HG03103 (cell line): ENCODE results near the gene ATRNL1.

Experiments
- ATAC-seq: cut with Tn5 transposase; IDR thresholded peaks from one replicate; pipeline ENCODE4 v1.9.1; 2021; ENCODE audit warnings: low read depth; ENCODE audit not compliant: unreplicated experiment

Gene ATRNL1

DNA sequence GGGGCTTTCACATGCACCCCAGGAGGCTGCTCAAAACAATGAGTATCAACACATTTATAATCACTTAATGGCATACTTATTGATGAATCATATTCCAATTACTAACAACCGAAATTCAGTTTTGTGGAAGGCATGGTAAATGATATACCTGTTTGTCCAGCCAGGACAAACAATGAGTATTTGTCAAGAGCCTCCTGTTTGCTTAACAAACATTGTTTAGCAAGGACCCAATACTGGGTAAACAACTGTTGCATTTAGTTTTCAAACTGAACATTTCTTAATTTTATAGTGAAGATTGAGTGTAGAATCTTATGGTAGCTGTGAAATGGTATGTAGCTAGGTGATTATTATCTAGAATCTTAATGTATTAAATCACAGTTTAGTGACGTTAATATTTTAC is 473.7 kb downstream of the ATRNL1 start:
- ATAC-seq: no peak

GRCh38 chr10:115572740-115573455 is 479.7 kb downstream of the ATRNL1 start:
- no peak for ATAC-seq

- no peak for ATAC-seq
Measured at GRCh38 chr10:115580239-115580638, 487.1 kb downstream of the ATRNL1 start.

DNA sequence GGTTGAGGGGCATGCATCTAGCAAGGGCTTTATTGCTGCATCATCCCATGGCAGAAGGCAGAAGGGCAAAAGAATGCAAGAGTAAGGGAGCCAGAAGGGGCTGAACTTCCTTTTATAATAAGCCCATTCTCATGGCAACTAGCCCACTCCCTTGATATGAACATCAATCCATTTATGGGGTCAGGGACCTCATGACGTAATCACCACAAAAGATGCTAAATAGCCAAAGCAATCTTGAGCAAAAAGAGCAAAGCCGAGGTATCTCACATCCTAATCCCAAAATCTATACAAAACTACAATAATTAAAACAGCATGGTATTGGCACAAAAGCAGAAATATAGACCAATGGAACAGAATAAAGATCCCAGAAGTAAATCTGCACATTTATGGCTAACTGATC is 499.9 kb downstream of the ATRNL1 start:
- ATAC-seq: no peak

- no peak for ATAC-seq
Measured at GRCh38 chr10:115604627-115605026, 511.5 kb downstream of the ATRNL1 start.

- no peak for ATAC-seq
Measured at GRCh38 chr10:115606086-115606485, 512.9 kb downstream of the ATRNL1 start.

GRCh38 chr10:115606741-115607140 is 513.6 kb downstream of the ATRNL1 start:
- no peak for ATAC-seq

DNA sequence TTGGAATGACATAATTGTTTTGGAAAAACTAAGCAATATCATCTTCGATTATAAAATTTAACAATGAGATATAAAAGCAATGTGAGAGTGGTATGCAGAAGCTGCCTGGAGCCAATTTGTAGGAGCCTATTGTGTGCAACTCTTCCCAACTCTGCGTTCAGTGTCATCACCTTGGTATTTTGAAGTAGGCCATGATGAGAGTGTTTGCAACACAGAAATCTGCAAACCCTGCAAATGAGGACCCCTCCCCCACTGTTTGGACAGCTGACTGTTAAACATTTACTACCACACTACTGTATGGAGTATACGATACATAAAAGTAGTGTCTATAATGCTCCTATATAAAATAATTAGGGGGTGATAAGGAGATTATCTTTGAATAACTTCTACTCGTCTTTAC is 531.3 kb downstream of the ATRNL1 start:
- ATAC-seq: no peak

DNA sequence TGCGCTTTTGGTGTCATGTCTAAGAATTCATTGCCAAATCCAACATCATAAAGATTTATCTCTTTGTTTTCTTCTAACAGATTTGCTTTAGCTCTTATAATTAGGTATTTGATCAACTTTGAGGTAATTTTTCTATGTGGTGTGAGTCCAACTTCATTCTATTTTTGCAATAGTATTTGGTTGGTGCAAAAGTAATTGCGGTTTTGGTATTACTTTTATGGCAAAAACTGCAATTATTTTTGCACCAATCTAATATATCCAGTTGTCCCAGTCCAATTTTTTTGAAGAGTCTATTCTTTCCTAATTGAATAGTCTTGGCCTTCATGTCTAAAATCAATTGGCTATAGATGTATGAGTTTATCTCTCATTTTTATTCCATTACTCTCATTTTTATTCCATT is 535.5 kb downstream of the ATRNL1 start:
- no peak for ATAC-seq

- no peak for ATAC-seq
Measured at GRCh38 chr10:115638246-115638645, 545.1 kb downstream of the ATRNL1 start.

- ATAC-seq: no peak
Measured at GRCh38 chr10:115649217-115649616, 556.1 kb downstream of the ATRNL1 start.

- no peak for ATAC-seq
Measured at GRCh38 chr10:115653473-115653872, 560.3 kb downstream of the ATRNL1 start.

DNA sequence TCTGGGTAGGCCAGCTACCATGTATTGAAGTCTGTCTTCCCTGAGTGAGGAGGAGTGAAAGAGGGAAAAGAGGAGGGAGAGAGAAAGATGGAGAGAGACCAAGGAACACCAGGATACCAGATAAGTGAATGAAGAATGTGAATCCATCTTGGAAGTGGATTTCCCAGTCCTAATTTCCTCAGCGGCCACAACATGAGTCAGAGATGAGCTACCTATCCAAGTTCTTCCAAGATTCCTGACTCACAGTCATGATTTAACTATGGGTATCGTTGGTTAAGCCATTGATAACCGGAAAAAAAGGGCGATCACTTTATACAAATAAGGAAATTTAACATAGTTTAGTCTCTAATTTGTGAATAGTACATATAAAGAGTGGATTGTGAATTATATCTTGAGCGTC is 561.8 kb downstream of the ATRNL1 start:
- no peak for ATAC-seq

- no peak for ATAC-seq
Measured at GRCh38 chr10:115657161-115657860, 564.1 kb downstream of the ATRNL1 start.

DNA sequence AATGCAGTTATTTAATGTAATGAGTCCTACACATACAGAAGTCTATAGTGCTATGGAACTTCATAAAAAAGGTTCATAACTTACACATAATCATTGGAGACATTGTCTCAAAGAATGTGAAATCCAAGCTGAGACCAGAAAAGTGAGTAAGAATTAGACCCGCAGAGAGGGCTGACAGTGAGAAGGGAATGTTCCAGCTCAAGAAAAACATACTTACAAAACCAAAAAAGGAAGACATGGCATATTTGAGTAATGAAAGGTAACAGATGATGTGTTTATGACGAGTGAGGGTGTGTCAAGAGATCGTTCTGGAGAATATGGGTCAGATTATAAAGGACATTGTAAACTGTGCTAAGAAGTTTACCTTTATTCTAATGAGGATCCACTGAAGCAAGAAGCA is 566.5 kb downstream of the ATRNL1 start:
- no peak for ATAC-seq

- ATAC-seq: no peak
Measured at GRCh38 chr10:115660391-115660790, 567.2 kb downstream of the ATRNL1 start.

- no peak for ATAC-seq
Measured at GRCh38 chr10:115662422-115662821, 569.3 kb downstream of the ATRNL1 start.

GRCh38 chr10:115665549-115665948 is 572.4 kb downstream of the ATRNL1 start:
- ATAC-seq: no peak

GRCh38 chr10:115674496-115674895 is 581.3 kb downstream of the ATRNL1 start:
- ATAC-seq: no peak

GRCh38 chr10:115696747-115697146 is 603.6 kb downstream of the ATRNL1 start:
- ATAC-seq: no peak

DNA sequence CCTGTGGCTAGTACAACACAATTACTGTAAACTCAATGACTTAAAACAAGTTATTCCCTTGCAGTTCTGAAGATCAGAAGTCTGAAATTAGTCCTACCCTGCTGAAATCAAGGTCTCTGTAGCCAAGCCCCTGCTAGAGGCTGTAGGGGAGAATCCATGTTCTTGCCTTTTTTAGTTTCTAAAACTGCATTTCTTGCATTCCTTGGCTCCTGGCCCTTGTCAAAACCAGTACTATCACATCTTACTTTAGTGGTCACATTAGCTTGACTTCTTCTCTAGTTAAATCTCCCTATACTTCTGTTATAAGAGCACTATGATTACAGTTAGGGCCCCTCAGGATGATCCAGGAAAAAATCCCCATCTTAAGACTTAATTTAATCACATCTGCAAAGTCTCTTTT is 612.9 kb downstream of the ATRNL1 start:
- ATAC-seq: no peak

DNA sequence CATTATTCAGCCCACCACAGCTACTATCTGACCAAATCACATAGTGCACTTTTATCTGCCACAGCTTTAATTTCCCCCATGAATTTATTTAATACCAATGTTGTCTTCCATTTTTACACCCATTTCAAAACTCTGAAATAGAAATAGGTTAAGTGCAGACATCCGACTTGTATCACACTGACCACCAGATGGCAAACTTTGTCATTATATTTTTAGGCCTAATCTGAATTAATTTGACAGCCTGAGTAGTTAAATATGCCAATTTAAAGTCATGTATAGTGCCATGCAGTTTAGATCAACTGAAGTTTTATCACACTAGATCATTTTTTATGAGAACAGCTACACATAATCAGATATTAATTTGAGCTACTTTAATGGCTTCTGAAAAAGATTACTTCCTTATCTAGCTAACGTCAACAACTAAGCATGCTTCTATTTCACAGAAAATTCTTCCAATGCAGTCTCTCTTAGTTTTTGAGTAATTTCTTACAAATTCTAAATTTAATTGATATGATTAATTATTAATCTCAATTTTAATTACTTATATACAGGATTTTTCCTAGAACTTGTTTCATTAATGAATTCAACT is 613.4 kb downstream of the ATRNL1 start:
- no peak for ATAC-seq
